ENCODE measurements around the gene CALML5. TPM values are rescaled to one million over a fixed set of nuclear protein-coding genes. Genes with fewer than 3 reads are reported as not detected.

CALML5 gene
- polyA plus RNA-seq (2013, experiment 1 of 2; ENCODE audit: insufficient read length) = not detected
- not detected for polyA plus RNA-seq (2013, experiment 2 of 2; ENCODE audit: insufficient read length)

GRCh38 chr10:5499493-5500140, at the start of gene CALML5:
Gene CALML5 (minus strand): TSS chr10:5499570. CDS start chr10:5499438, 132 bp downstream.
- no peak for DNase-seq

- DNase-seq = no peak
These were observed 48.7 kb upstream of the CALML5 start for GRCh38 chr10:5547931-5548660.

- no peak for DNase-seq
These were observed 48.2 kb upstream of the CALML5 start for GRCh38 chr10:5547681-5547930.

GRCh38 chr10:5546891-5547680, 47.7 kb upstream of the CALML5 start:
- no peak for DNase-seq

GRCh38 chr10:5545778-5546710, 46.7 kb upstream of the CALML5 start:
- DNase-seq = peak; percentile 88

GRCh38 chr10:5545426-5545777, 46.0 kb upstream of the CALML5 start:
- DNase-seq = no peak

- DNase-seq = no peak
These were observed 45.6 kb upstream of the CALML5 start for GRCh38 chr10:5545011-5545410.

GRCh38 chr10:5544216-5544805, 44.9 kb upstream of the CALML5 start:
- no peak for DNase-seq

GRCh38 chr10:5543623-5544022, 44.3 kb upstream of the CALML5 start:
- peak; percentile 76 for DNase-seq

GRCh38 chr10:5542100-5542499, 42.7 kb upstream of the CALML5 start:
- DNase-seq = no peak

- DNase-seq = no peak
These were observed 41.5 kb upstream of the CALML5 start for GRCh38 chr10:5540891-5541290.

- no peak for DNase-seq
These were observed 40.7 kb upstream of the CALML5 start for GRCh38 chr10:5540080-5540479.

- no peak for DNase-seq
These were observed 39.7 kb upstream of the CALML5 start for GRCh38 chr10:5538892-5539651.

- DNase-seq = peak; percentile 40
These were observed 39.1 kb upstream of the CALML5 start for GRCh38 chr10:5538446-5538845.

- DNase-seq = no peak
These were observed 38.3 kb upstream of the CALML5 start for GRCh38 chr10:5537684-5538083.

- DNase-seq = no peak
These were observed 37.2 kb upstream of the CALML5 start for GRCh38 chr10:5536486-5537081.

- peak; percentile 54 for DNase-seq
These were observed 35.8 kb upstream of the CALML5 start for GRCh38 chr10:5534880-5535856.

GRCh38 chr10:5534051-5534821, 34.9 kb upstream of the CALML5 start:
- no peak for DNase-seq
